GM23338 (cell line): Measurements from ENCODE around the gene EFCAB8. TPM values are rescaled to one million over a fixed set of nuclear protein-coding genes. Genes with fewer than 3 reads are reported as not detected.

Experiments used
- ATAC-seq: fragments of 200-7000 bp; cut with Tn5 transposase; 3 replicates; pipeline ENCODE4 v1.9.1; 2020
- DNase-seq: peaks from one replicate; pipeline ENCODE4 v3.0.0-alpha.2; 2015; ENCODE audit warnings: low spot score
- H2AFZ ChIP-seq: fragments of 200-600 bp; sonication (generic); 2 replicates; pipeline ENCODE4 v1.8.0; 2016; ENCODE audit warnings: antibody characterized with exemption, mild to moderate bottlenecking, moderate library complexity
- H3F3A ChIP-seq: fragments of 200-600 bp; sonication (generic); replicated peaks from 2 replicates; pipeline ENCODE4 v1.8.0; 2017; ENCODE audit warnings: antibody characterized with exemption, mixed run types, low read depth
- H3K27ac ChIP-seq: fragments of 200-600 bp; sonication (generic); 2 replicates; pipeline ENCODE4 v1.6.1; 2016; ENCODE audit warnings: low read depth
- H3K27me3 ChIP-seq: fragments of 200-600 bp; sonication (generic); 2 replicates; pipeline ENCODE4 v1.8.0; 2016; ENCODE audit warnings: mild to moderate bottlenecking, mixed run types, moderate library complexity; ENCODE audit not compliant: insufficient read depth
- H3K36me3 ChIP-seq: fragments of 200-600 bp; sonication (generic); 2 replicates; pipeline ENCODE4 v1.8.0; 2016; ENCODE audit warnings: mild to moderate bottlenecking; ENCODE audit not compliant: insufficient read depth
- H3K4me1 ChIP-seq: fragments of 200-600 bp; sonication (generic); 2 replicates; pipeline ENCODE4 v1.8.0; 2016; ENCODE audit warnings: mild to moderate bottlenecking, moderate library complexity; ENCODE audit not compliant: insufficient read depth
- H3K4me2 ChIP-seq: fragments of 200-600 bp; sonication (generic); 2 replicates; pipeline ENCODE4 v1.7.1; 2017; ENCODE audit warnings: mixed run types
- H3K4me3 ChIP-seq: fragments of 200-600 bp; sonication (generic); 2 replicates; pipeline ENCODE4 v1.6.1; 2016; ENCODE audit warnings: mixed run types
- H3K79me2 ChIP-seq: fragments of 200-600 bp; sonication (generic); replicated peaks from 2 replicates; pipeline ENCODE4 v1.8.0; 2017; ENCODE audit warnings: mild to moderate bottlenecking; ENCODE audit not compliant: insufficient read depth
- H3K9me2 ChIP-seq: fragments of 200-600 bp; sonication (generic); 2 replicates; pipeline ENCODE4 v1.8.0; 2017; ENCODE audit not compliant: insufficient read depth
- H4K20me1 ChIP-seq: fragments of 200-600 bp; sonication (generic); replicated peaks from 2 replicates; pipeline ENCODE4 v1.8.0; 2017; ENCODE audit warnings: mild to moderate bottlenecking; ENCODE audit not compliant: insufficient read depth
- H3K27ac Mint-ChIP-seq: 2 replicates; pipeline ENCODE4 v1.8.0; 2020; ENCODE audit warnings: inconsistent platforms, mild to moderate bottlenecking, moderate library complexity, mixed read lengths
- H3K27me3 Mint-ChIP-seq: 3 replicates; pipeline ENCODE4 v1.8.0; 2022; ENCODE audit warnings: low read depth, mild to moderate bottlenecking, moderate library complexity, mixed read lengths, inconsistent platforms; ENCODE audit not compliant: insufficient read depth, poor library complexity
- H3K36me3 Mint-ChIP-seq: 3 replicates; pipeline ENCODE4 v1.8.0; 2021; ENCODE audit warnings: low read depth, mild to moderate bottlenecking, inconsistent platforms, moderate library complexity, mixed read lengths
- H3K4me1 Mint-ChIP-seq: 3 replicates; pipeline ENCODE4 v1.8.0; 2020; ENCODE audit warnings: mild to moderate bottlenecking, inconsistent platforms, mixed read lengths
- H3K4me3 Mint-ChIP-seq: 3 replicates; pipeline ENCODE4 v1.8.0; 2021; ENCODE audit warnings: moderate library complexity, mild to moderate bottlenecking, inconsistent platforms, mixed read lengths
- H3K9me3 Mint-ChIP-seq: 3 replicates; pipeline ENCODE4 v1.8.0; 2020; ENCODE audit warnings: moderate library complexity, mild to moderate bottlenecking, inconsistent platforms, mixed read lengths
- CREB1 ChIP-seq: fragments of 250-450 bp; sonication (Bioruptor Pico); IDR thresholded peaks from 2 replicates; pipeline ENCODE4 v1.5.0; 2020; ENCODE audit warnings: low read depth, mild to moderate bottlenecking, moderate library complexity
- CTCF ChIP-seq, 2 experiments: fragments of 200-600 bp in 1 of 2; sonication (generic) in 1 of 2; conservative IDR thresholded peaks; 2 replicates each; pipeline versions ENCODE4 v1.5.1 to v1.6.1; 2016 to 2017; ENCODE audit warnings: antibody characterized with exemption in 2 of 2, low read depth in 2 of 2, mild to moderate bottlenecking in 2 of 2, moderate library complexity in 1 of 2
- ETS1 ChIP-seq: IDR thresholded peaks from 2 replicates; pipeline ENCODE4 v1.6.1; 2016; ENCODE audit warnings: antibody characterized with exemption
- EZH2 ChIP-seq: fragments of 200-600 bp; sonication (generic); IDR thresholded peaks from one replicate; pipeline ENCODE4 v1.8.0; 2017; ENCODE audit warnings: antibody characterized with exemption, mild to moderate bottlenecking, low read depth; ENCODE audit not compliant: unreplicated experiment
- EZH2phosphoT487 ChIP-seq: fragments of 200-600 bp; sonication (generic); IDR thresholded peaks from one replicate; pipeline ENCODE4 v1.8.1; 2018; ENCODE audit warnings: antibody characterized with exemption; ENCODE audit not compliant: unreplicated experiment
- JUNB ChIP-seq: IDR thresholded peaks from one replicate; pipeline ENCODE4 v1.6.1; 2016; ENCODE audit warnings: antibody characterized with exemption; ENCODE audit not compliant: unreplicated experiment
- NANOG ChIP-seq: IDR thresholded peaks from 2 replicates; pipeline ENCODE4 v1.6.1; 2016; ENCODE audit warnings: antibody characterized with exemption, borderline replicate concordance
- STAT1 ChIP-seq: IDR thresholded peaks from one replicate; pipeline ENCODE4 v1.6.1; 2016; ENCODE audit warnings: antibody characterized with exemption; ENCODE audit not compliant: unreplicated experiment
- ZNF114 ChIP-seq: fragments of 250-450 bp; sonication (Bioruptor Pico); IDR thresholded peaks from 2 replicates; pipeline ENCODE4 v1.5.0; 2020; ENCODE audit warnings: mild to moderate bottlenecking, moderate library complexity
- ZNF331 ChIP-seq: fragments of 250-450 bp; sonication (Bioruptor Pico); IDR thresholded peaks from 2 replicates; pipeline ENCODE4 v1.5.0; 2020; ENCODE audit warnings: low read depth, mild to moderate bottlenecking, moderate library complexity
- polyA plus RNA-seq: library from polyadenylated mRNA; unstranded; fragments of >200 nt; fragmentation: Nextera tagmentation; extraction: Ambion mirVana; gene quantifications from 2 replicates; pipeline ENCODE4 v1.2.1, GENCODE V29; 2016
- total RNA-seq: library from RNA; depleted of rRNA; stranded (reverse); fragments of >200 nt; shearing (Covaris generic); gene quantifications from 2 replicates; pipeline ENCODE4 v1.2.3, GENCODE V29; 2014
- TF ChIP-seq, protein P1 (sequence below): IDR thresholded peaks from one replicate; pipeline ENCODE4 v1.6.1; 2018; ENCODE audit warnings: antibody characterized with exemption; ENCODE audit not compliant: unreplicated experiment

Gene EFCAB8
- total and polyA plus RNA-seq, 2 experiments from 2014 or later = 0.35 TPM; not detected in 1

DNA sequence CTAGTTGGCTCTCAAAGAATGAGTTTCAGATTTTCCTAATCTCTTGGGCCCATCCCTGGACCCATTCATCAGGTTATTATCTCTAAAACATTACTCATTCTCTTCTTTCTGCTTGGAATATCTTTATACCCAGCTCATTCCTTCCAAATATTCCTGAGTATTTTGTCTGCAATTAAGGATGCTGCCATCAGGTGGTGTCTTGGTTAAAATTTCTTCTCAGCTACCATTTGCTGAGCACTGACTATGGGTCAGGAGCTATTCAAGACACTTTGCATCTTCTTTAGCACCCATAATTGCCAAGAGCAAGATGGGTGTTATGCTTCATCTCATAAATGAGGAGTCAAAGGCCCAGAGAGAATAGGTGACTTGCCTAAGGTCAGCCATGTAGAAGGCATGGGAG, 137.1 kb downstream of the EFCAB8 start:
- Histone ChIP-seq H2AFZ (no peak overlapping the region), H3K4me2 (no peak overlapping the region), H4K20me1 (0 out of 2 replicates have a peak, but pooled peaks cover 2% of the 10 kb centered on the region), H3F3A (no peaks in the 10 kb centered on the region), H3K4me1 (no peaks in the 10 kb centered on the region), H3K27me3 (no peaks in the 10 kb centered on the region), H3K9me2 (no peaks in the 10 kb centered on the region; the same call in 1 of the 2 replicates), H3K27ac (no peak overlapping the region), H3K4me3 (no peak overlapping the region), H3K79me2 (no peaks in the 10 kb centered on the region), H3K36me3 (no peaks in the 10 kb centered on the region)
- Mint-ChIP-seq H3K4me3 (no peak overlapping the region), H3K27ac (no peak overlapping the region), H3K27me3 (peaks cover 8% of the 10 kb centered on the region), H3K4me1 (no peaks in the 10 kb centered on the region), H3K9me3 (no peaks in the 10 kb centered on the region; the same call in 2 of the 3 replicates), H3K36me3 (no peaks in the 10 kb centered on the region)
- TF ChIP-seq, protein P1, sequence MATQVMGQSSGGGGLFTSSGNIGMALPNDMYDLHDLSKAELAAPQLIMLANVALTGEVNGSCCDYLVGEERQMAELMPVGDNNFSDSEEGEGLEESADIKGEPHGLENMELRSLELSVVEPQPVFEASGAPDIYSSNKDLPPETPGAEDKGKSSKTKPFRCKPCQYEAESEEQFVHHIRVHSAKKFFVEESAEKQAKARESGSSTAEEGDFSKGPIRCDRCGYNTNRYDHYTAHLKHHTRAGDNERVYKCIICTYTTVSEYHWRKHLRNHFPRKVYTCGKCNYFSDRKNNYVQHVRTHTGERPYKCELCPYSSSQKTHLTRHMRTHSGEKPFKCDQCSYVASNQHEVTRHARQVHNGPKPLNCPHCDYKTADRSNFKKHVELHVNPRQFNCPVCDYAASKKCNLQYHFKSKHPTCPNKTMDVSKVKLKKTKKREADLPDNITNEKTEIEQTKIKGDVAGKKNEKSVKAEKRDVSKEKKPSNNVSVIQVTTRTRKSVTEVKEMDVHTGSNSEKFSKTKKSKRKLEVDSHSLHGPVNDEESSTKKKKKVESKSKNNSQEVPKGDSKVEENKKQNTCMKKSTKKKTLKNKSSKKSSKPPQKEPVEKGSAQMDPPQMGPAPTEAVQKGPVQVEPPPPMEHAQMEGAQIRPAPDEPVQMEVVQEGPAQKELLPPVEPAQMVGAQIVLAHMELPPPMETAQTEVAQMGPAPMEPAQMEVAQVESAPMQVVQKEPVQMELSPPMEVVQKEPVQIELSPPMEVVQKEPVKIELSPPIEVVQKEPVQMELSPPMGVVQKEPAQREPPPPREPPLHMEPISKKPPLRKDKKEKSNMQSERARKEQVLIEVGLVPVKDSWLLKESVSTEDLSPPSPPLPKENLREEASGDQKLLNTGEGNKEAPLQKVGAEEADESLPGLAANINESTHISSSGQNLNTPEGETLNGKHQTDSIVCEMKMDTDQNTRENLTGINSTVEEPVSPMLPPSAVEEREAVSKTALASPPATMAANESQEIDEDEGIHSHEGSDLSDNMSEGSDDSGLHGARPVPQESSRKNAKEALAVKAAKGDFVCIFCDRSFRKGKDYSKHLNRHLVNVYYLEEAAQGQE = no peak
- no peak for TF ChIP-seq CREB1 (CRISPR knock-in tag)
- no peak for TF ChIP-seq NANOG
- peak; percentile 53 to 55 for TF ChIP-seq CTCF (conservative IDR thresholded peaks at IDR 0.05; ENCODE audit: low read depth in 2 of 2)
- no peak for TF ChIP-seq ETS1
- ATAC-seq (no peak; the same call in 2 of the 3 replicates), DNase-seq (peak; percentile 35)

DNA sequence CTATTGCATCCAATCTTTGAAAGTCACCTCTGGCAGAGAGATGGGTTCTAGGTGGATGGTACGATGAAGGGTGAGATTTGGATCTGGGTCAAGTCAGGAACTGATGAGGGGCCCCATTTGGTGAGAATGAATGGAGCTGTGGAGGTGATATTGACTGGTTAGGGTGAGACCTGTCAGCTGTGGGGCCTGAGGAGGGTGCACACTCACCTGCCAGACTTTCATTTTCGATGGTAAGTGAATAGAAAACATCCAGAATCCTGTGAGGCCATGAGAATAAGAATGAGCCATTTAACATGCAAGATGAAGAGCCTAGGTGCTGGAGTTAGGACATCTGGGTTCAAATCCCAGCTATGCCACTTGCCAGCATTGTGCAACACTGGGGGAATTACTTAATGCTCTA, 138.7 kb downstream of the EFCAB8 start:
- H3K4me3 ChIP-seq = no peak overlapping the region
- no peaks in the 10 kb centered on the region for H3K36me3 ChIP-seq
- H3F3A ChIP-seq = no peaks in the 10 kb centered on the region
- peaks cover 12% of the 10 kb centered on the region for H3K27me3 Mint-ChIP-seq
- H3K36me3 Mint-ChIP-seq = no peaks in the 10 kb centered on the region
- no peaks in the 10 kb centered on the region; the same call in 1 of the 2 replicates for H3K9me2 ChIP-seq
- H2AFZ ChIP-seq = no peak overlapping the region
- no peak overlapping the region for H3K4me3 Mint-ChIP-seq
- no peaks in the 10 kb centered on the region for H3K27me3 ChIP-seq
- no peaks in the 10 kb centered on the region for H3K79me2 ChIP-seq
- no peak overlapping the region for H3K27ac Mint-ChIP-seq
- H3K4me1 Mint-ChIP-seq = no peaks in the 10 kb centered on the region
- no peaks in the 10 kb centered on the region; the same call in 2 of the 3 replicates for H3K9me3 Mint-ChIP-seq
- DNase-seq (no peak), ATAC-seq (no peak)
- H4K20me1 ChIP-seq = 0 out of 2 replicates have a peak, but pooled peaks cover 2% of the 10 kb centered on the region
- H3K27ac ChIP-seq = no peak overlapping the region
- no peaks in the 10 kb centered on the region for H3K4me1 ChIP-seq
- TF ChIP-seq EZH2phosphoT487 = no peak
- no peak for TF ChIP-seq EZH2
- no peak for TF ChIP-seq ZNF331 (CRISPR knock-in tag)
- no peak for TF ChIP-seq JUNB
- no peak for TF ChIP-seq NANOG
- TF ChIP-seq, protein P1 = no peak
- no peak for TF ChIP-seq STAT1
- no peak for TF ChIP-seq ZNF114 (CRISPR knock-in tag)
- no peak for TF ChIP-seq CTCF (conservative IDR thresholded peaks at IDR 0.05; ENCODE audit: low read depth in 2 of 2)
- no peak for TF ChIP-seq CREB1 (CRISPR knock-in tag)
- no peak overlapping the region for H3K4me2 ChIP-seq
